Measurements from ENCODE around the gene FANK1.
"Not testable (repeated sequence)": the region's sequence is repeated elsewhere in the genome, so short reads cannot be mapped to it uniquely, and the experiment has no call there.

Gene FANK1

GRCh38 chr10:125896088-125896934 is at the start of gene FANK1:
TSS of gene FANK1 (plus strand) at chr10:125896564. CDS start at chr10:125896643, 79 bp downstream.
- H3K4me3 ChIP-seq (ENCODE audit: low read depth, low read length) = peak within 1 kb of the TSS; percentile 61
- H3K9me3 ChIP-seq (ENCODE audit: control insufficient read depth, insufficient read depth, low read length); H3K27me3 ChIP-seq (ENCODE audit: control insufficient read depth, insufficient read depth, low read length); H3K36me3 ChIP-seq (ENCODE audit: control insufficient read depth, insufficient read depth, low read length): not testable (repeated sequence)
- H3K9ac ChIP-seq (ENCODE audit: low read depth, low read length) = peak within 1 kb of the TSS; percentile 47
- H3K4me1 ChIP-seq (ENCODE audit: control insufficient read depth, insufficient read depth, low read length) = peaks cover 13% of the 10 kb centered on the region

- Histone ChIP-seq H3K4me3 (ENCODE audit: low read depth, low read length) (no peak overlapping the region), H3K9ac (ENCODE audit: low read depth, low read length) (no peak overlapping the region), H3K9me3 (ENCODE audit: control insufficient read depth, insufficient read depth, low read length) (no peaks in the 10 kb centered on the region), H3K4me1 (ENCODE audit: control insufficient read depth, insufficient read depth, low read length) (no peaks in the 10 kb centered on the region), H3K36me3 (ENCODE audit: control insufficient read depth, insufficient read depth, low read length) (peaks cover 3% of the 10 kb centered on the region), H3K27me3 (ENCODE audit: control insufficient read depth, insufficient read depth, low read length) (no peaks in the 10 kb centered on the region)
Measured at GRCh38 chr10:125846894-125847293, 49.5 kb upstream of the FANK1 start.

GRCh38 chr10:125848371-125848770 is 48.0 kb upstream of the FANK1 start:
- Histone ChIP-seq H3K9ac (ENCODE audit: low read depth, low read length) (no peak overlapping the region), H3K27me3 (ENCODE audit: control insufficient read depth, insufficient read depth, low read length) (no peaks in the 10 kb centered on the region), H3K4me3 (ENCODE audit: low read depth, low read length) (no peak overlapping the region), H3K36me3 (ENCODE audit: control insufficient read depth, insufficient read depth, low read length) (peaks cover 3% of the 10 kb centered on the region), H3K4me1 (ENCODE audit: control insufficient read depth, insufficient read depth, low read length) (no peaks in the 10 kb centered on the region), H3K9me3 (ENCODE audit: control insufficient read depth, insufficient read depth, low read length) (no peaks in the 10 kb centered on the region)

- Histone ChIP-seq H3K27me3 (ENCODE audit: control insufficient read depth, insufficient read depth, low read length) (no peaks in the 10 kb centered on the region), H3K36me3 (ENCODE audit: control insufficient read depth, insufficient read depth, low read length) (peaks cover 3% of the 10 kb centered on the region), H3K9me3 (ENCODE audit: control insufficient read depth, insufficient read depth, low read length) (no peaks in the 10 kb centered on the region), H3K4me1 (ENCODE audit: control insufficient read depth, insufficient read depth, low read length) (no peaks in the 10 kb centered on the region), H3K4me3 (ENCODE audit: low read depth, low read length) (no peak overlapping the region), H3K9ac (ENCODE audit: low read depth, low read length) (no peak overlapping the region)
Measured at GRCh38 chr10:125848857-125849256, 47.5 kb upstream of the FANK1 start.

- no peak overlapping the region for H3K4me3 ChIP-seq (ENCODE audit: low read depth, low read length)
- no peak overlapping the region for H3K9ac ChIP-seq (ENCODE audit: low read depth, low read length)
- peaks cover 3% of the 10 kb centered on the region for H3K36me3 ChIP-seq (ENCODE audit: control insufficient read depth, insufficient read depth, low read length)
Measured at GRCh38 chr10:125849448-125849847, 46.9 kb upstream of the FANK1 start.

GRCh38 chr10:125850766-125851731 is 45.3 kb upstream of the FANK1 start:
- H3K4me3 ChIP-seq (ENCODE audit: low read depth, low read length) = no peak overlapping the region
- H3K36me3 ChIP-seq (ENCODE audit: control insufficient read depth, insufficient read depth, low read length) = no peaks in the 10 kb centered on the region
- H3K27me3 ChIP-seq (ENCODE audit: control insufficient read depth, insufficient read depth, low read length) = no peaks in the 10 kb centered on the region
- no peaks in the 10 kb centered on the region for H3K4me1 ChIP-seq (ENCODE audit: control insufficient read depth, insufficient read depth, low read length)
- no peak overlapping the region for H3K9ac ChIP-seq (ENCODE audit: low read depth, low read length)
- no peaks in the 10 kb centered on the region for H3K9me3 ChIP-seq (ENCODE audit: control insufficient read depth, insufficient read depth, low read length)

More at GRCh38 chr10:125849448-125849847, 46.9 kb upstream of the FANK1 start:
- H3K4me1 ChIP-seq (ENCODE audit: control insufficient read depth, insufficient read depth, low read length) = no peaks in the 10 kb centered on the region
- H3K9me3 ChIP-seq (ENCODE audit: control insufficient read depth, insufficient read depth, low read length) = no peaks in the 10 kb centered on the region
- H3K27me3 ChIP-seq (ENCODE audit: control insufficient read depth, insufficient read depth, low read length) = no peaks in the 10 kb centered on the region

- Histone ChIP-seq H3K27me3 (ENCODE audit: control insufficient read depth, insufficient read depth, low read length) (no peaks in the 10 kb centered on the region), H3K36me3 (ENCODE audit: control insufficient read depth, insufficient read depth, low read length) (no peaks in the 10 kb centered on the region), H3K9ac (ENCODE audit: low read depth, low read length) (no peak overlapping the region), H3K4me3 (ENCODE audit: low read depth, low read length) (no peak overlapping the region), H3K9me3 (ENCODE audit: control insufficient read depth, insufficient read depth, low read length) (no peaks in the 10 kb centered on the region), H3K4me1 (ENCODE audit: control insufficient read depth, insufficient read depth, low read length) (peaks cover 2% of the 10 kb centered on the region)
Measured at GRCh38 chr10:125852487-125852886, 43.9 kb upstream of the FANK1 start.

- H3K9ac ChIP-seq (ENCODE audit: low read depth, low read length) = no peak overlapping the region
- H3K4me3 ChIP-seq (ENCODE audit: low read depth, low read length) = no peak overlapping the region
- H3K9me3 ChIP-seq (ENCODE audit: control insufficient read depth, insufficient read depth, low read length) = no peaks in the 10 kb centered on the region
- no peaks in the 10 kb centered on the region for H3K36me3 ChIP-seq (ENCODE audit: control insufficient read depth, insufficient read depth, low read length)
- no peaks in the 10 kb centered on the region for H3K27me3 ChIP-seq (ENCODE audit: control insufficient read depth, insufficient read depth, low read length)
- peaks cover 2% of the 10 kb centered on the region for H3K4me1 ChIP-seq (ENCODE audit: control insufficient read depth, insufficient read depth, low read length)
Measured at GRCh38 chr10:125857185-125857760, 39.1 kb upstream of the FANK1 start.

- no peaks in the 10 kb centered on the region for H3K36me3 ChIP-seq (ENCODE audit: control insufficient read depth, insufficient read depth, low read length)
- H3K4me3 ChIP-seq (ENCODE audit: low read depth, low read length) = no peak overlapping the region
- peaks cover 2% of the 10 kb centered on the region for H3K4me1 ChIP-seq (ENCODE audit: control insufficient read depth, insufficient read depth, low read length)
- no peaks in the 10 kb centered on the region for H3K9me3 ChIP-seq (ENCODE audit: control insufficient read depth, insufficient read depth, low read length)
- no peak overlapping the region for H3K9ac ChIP-seq (ENCODE audit: low read depth, low read length)
- H3K27me3 ChIP-seq (ENCODE audit: control insufficient read depth, insufficient read depth, low read length) = no peaks in the 10 kb centered on the region
Measured at GRCh38 chr10:125859128-125859817, 37.1 kb upstream of the FANK1 start.

GRCh38 chr10:125865120-125865519 is 31.2 kb upstream of the FANK1 start:
- no peak overlapping the region for H3K4me3 ChIP-seq (ENCODE audit: low read depth, low read length)
- no peaks in the 10 kb centered on the region for H3K4me1 ChIP-seq (ENCODE audit: control insufficient read depth, insufficient read depth, low read length)
- no peaks in the 10 kb centered on the region for H3K36me3 ChIP-seq (ENCODE audit: control insufficient read depth, insufficient read depth, low read length)
- H3K9me3 ChIP-seq (ENCODE audit: control insufficient read depth, insufficient read depth, low read length) = no peaks in the 10 kb centered on the region
- no peaks in the 10 kb centered on the region for H3K27me3 ChIP-seq (ENCODE audit: control insufficient read depth, insufficient read depth, low read length)
- H3K9ac ChIP-seq (ENCODE audit: low read depth, low read length) = no peak overlapping the region

GRCh38 chr10:125866421-125867029 is 29.8 kb upstream of the FANK1 start:
- H3K27me3 ChIP-seq (ENCODE audit: control insufficient read depth, insufficient read depth, low read length) = no peaks in the 10 kb centered on the region
- no peak overlapping the region for H3K9ac ChIP-seq (ENCODE audit: low read depth, low read length)
- no peaks in the 10 kb centered on the region for H3K36me3 ChIP-seq (ENCODE audit: control insufficient read depth, insufficient read depth, low read length)
- no peaks in the 10 kb centered on the region for H3K9me3 ChIP-seq (ENCODE audit: control insufficient read depth, insufficient read depth, low read length)
- H3K4me1 ChIP-seq (ENCODE audit: control insufficient read depth, insufficient read depth, low read length) = peaks cover 5% of the 10 kb centered on the region
- no peak overlapping the region for H3K4me3 ChIP-seq (ENCODE audit: low read depth, low read length)
